Measurements from ENCODE around the gene USF2. TPM values are rescaled to one million over a fixed set of nuclear protein-coding genes. Genes with fewer than 3 reads are reported as not detected.

The USF2 gene
- total and polyA plus RNA-seq, 2 of the 4 experiments (the other 2 are of a cell fraction), result 21.3 to 65.6 TPM

- Histone ChIP-seq H3K18ac (ENCODE audit: low read depth, low read length) (no peak overlapping the region), H3K9me1 (ENCODE audit: insufficient read depth, low read length) (no peaks in the 10 kb centered on the region), H3K4me2 (ENCODE audit: low read depth, low read length) (no peak overlapping the region), H3K9me3 (ENCODE audit: control insufficient read depth, insufficient read depth, low read length) (no peaks in the 10 kb centered on the region), H3K14ac (replicated peaks; ENCODE audit: low read depth, low read length) (no peak overlapping the region), H2BK120ac (ENCODE audit: low read depth, low read length) (no peak overlapping the region), H3K27me3 (ENCODE audit: control insufficient read depth, insufficient read depth, low read length) (peaks cover 31% of the 10 kb centered on the region), H3K36me3 (ENCODE audit: control insufficient read depth, insufficient read depth, low read length) (no peaks in the 10 kb centered on the region; the same call in 1 of the 2 replicates), H3K4ac (ENCODE audit: low read depth, low read length) (no peak overlapping the region), H4K8ac (ENCODE audit: low read depth in 2 of 2, low read length in 2 of 2) (no peak overlapping the region), H4K5ac (ENCODE audit: low read depth, low read length) (no peak overlapping the region), H2AFZ (replicated peaks; ENCODE audit: low read length, poor library complexity) (no peak overlapping the region), H2AK9ac (replicated peaks; ENCODE audit: low read depth, low read length, poor library complexity) (no peak overlapping the region), H3K56ac (ENCODE audit: extremely low read depth, insufficient read depth, low read length) (no peak overlapping the region), H4K91ac (ENCODE audit: insufficient read depth, low read depth, low read length) (no peak overlapping the region), H3K27ac (ENCODE audit: insufficient read depth, low read length) (no peak overlapping the region), H3K4me3 (ENCODE audit: insufficient read depth, low read depth, low read length) (no peak overlapping the region), H2AK5ac (ENCODE audit: low read depth, low read length) (no peak overlapping the region), H3K9ac (ENCODE audit: low read depth, low read length) (no peak overlapping the region), H2BK15ac (ENCODE audit: low read depth, low read length) (no peak overlapping the region), H3K4me1 (ENCODE audit: control insufficient read depth, insufficient read depth, low read length) (no peaks in the 10 kb centered on the region), H4K20me1 (ENCODE audit: insufficient read depth, low read length) (no peaks in the 10 kb centered on the region), H2BK20ac (ENCODE audit: low read depth, low read length) (no peak overlapping the region), H2BK5ac (ENCODE audit: low read depth, low read length, poor library complexity, severe bottlenecking) (no peak overlapping the region), H3K23ac (ENCODE audit: low read depth, low read length) (no peak overlapping the region), H3K79me1 (ENCODE audit: low read depth in 1 of 2, low read length in 2 of 2) (no peaks in the 10 kb centered on the region)
- WGBS, 2 experiments (ENCODE audit: extremely low coverage in 2 of 2, insufficient read length in 1 of 2), result 44% methylated on average over 6 of the region's 17 CpGs; no CpG with 5 or more reads in 1 of the 2 experiments
- no TSS peak for BruUV-seq (replicated peaks)
- CTCF ChIA-PET, result interaction anchor here (0.7 kb wide), 1 partner anchor 160 kb away, joined by 4 read pairs; no protein-coding TSS in a partner anchor
- in situ Hi-C loops (cut with MboI; ENCODE audit: low sequenced_read_pairs) (no loop called here), intact Hi-C loops (cut with micrococcal nuclease) (no loop called here), dilution Hi-C loops (cut with HindIII; ENCODE audit: low sequenced_read_pairs, unreplicated experiment) (no loop called here)
- no peak for DNase-seq
- TF ChIP-seq RFX5 (IDR thresholded peaks at IDR 0.05; ENCODE audit: low read depth, low read length) (no peak), BHLHE40 (IDR thresholded peaks at IDR 0.05; ENCODE audit: low read depth, low read length) (no peak), SMC3 (IDR thresholded peaks at IDR 0.05; ENCODE audit: low read depth, low read length) (no peak), CTCF (conservative IDR thresholded peaks at IDR 0.05; ENCODE audit: low read depth, low read length) (no peak), POLR2A (IDR thresholded peaks at IDR 0.05; ENCODE audit: low read depth, low read length) (no peak), ELK1 (IDR thresholded peaks at IDR 0.05; ENCODE audit: borderline replicate concordance, low read depth, low read length) (no peak)
- POLR2A ChIA-PET (ENCODE audit: unreplicated experiment), result no interaction called here
- no peak for ATAC-seq (ENCODE audit: low read depth)
Measured at GRCh38 chr19:35284153-35285094, 15.7 kb downstream of the USF2 start.

Data from IMR-90 (cell line).